MV-4-11 (cell line): ENCODE results near the gene KRTAP10-9.
"Not testable (repeated sequence)": the region's sequence is repeated elsewhere in the genome, so short reads cannot be mapped to it uniquely, and the experiment has no call there.

ENCODE experiments used
- DNase-seq: peaks from one replicate; lab custom pipeline; 2025; lab: John Stamatoyannopoulos, UW

Gene KRTAP10-9

DNA sequence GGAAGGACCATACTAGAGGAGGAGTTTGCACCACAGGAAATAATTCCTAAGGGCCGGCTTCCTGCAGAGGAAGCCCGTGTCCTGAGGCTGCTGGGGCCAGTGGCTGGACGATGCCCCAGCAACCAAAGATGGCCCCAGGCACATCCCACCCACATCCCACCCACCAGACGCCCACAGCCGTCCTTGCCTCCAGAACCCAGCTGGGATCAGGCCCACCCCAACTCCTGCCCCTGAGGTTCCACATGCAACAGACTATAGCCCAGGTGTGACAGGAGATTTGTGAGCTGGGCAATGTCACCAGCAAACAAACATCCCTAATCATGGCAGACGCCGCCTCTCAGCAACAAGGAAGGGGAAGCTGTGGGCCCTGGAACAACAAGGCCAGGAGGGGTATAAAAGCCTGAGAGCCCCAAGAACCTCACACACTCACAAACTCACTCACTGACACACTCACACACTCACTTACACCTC is at the start of gene KRTAP10-9:
Gene KRTAP10-9, plus strand, starts transcription at position 421 of the 471 bp plus-strand sequence. CDS start 79 bp downstream, outside the sequence.
- no peak for DNase-seq

GRCh38 chr21:44578371-44579055 is 48.4 kb upstream of the KRTAP10-9 start:
- DNase-seq, result no peak

GRCh38 chr21:44579056-44579832 is 47.6 kb upstream of the KRTAP10-9 start:
- DNase-seq, result no peak

GRCh38 chr21:44579833-44580144 is 47.1 kb upstream of the KRTAP10-9 start:
- no peak for DNase-seq

DNA sequence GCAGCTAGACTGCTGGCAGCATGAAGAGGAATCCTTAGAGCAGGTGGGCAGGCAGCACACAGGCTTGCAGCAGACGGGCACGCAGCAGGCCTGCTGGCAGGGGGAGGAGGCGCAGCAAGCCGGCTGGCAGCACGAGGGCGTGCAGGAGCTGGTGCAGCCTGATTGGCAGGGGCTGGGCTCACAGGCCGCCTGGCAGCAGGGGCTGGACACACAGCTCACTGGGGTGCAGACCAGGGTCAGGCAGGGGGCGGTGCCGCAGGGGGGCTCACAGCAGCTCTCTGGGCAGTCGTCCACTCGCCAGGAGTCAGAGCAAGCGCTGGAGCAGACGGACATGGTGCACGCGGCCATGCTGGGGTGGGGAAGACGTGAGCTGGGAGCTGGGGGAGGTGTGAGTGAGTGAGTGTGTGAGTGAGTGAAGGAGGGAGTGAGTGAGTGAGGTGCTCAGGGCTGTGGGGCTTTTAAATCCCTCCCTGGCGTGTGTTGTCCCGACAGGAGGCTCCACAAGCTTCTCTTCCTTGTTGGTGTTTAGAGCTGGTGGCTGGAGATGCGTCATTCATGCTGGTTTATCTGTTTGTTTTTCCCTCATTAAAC is 46.6 kb upstream of the KRTAP10-9 start, which contains the start of gene KRTAP10-5:
Gene KRTAP10-5, minus strand, starts transcription at position 374 of the 591 bp plus-strand sequence. Its CDS starts 26 bp downstream, at position 348.
- DNase-seq, result not testable (repeated sequence)

DNA sequence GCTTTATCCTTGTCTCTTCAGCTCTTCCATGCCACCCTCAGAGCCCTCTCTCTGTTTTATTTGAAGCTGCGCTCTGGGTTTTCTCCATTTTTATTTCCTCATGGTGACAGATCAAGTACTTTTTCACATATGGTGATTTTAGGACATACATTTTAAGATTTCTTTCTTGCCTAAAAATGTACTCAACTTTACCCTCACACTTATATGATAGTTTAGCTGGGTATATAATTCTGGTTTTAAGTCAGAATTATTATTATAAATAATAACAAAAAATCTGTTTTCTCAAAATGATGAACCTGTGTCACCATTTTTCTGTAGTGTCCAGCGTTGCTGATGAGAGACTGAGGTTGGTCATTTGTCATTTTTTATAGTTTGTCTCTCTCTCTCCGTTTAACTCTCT is 45.7 kb upstream of the KRTAP10-9 start:
- DNase-seq, result no peak

DNA sequence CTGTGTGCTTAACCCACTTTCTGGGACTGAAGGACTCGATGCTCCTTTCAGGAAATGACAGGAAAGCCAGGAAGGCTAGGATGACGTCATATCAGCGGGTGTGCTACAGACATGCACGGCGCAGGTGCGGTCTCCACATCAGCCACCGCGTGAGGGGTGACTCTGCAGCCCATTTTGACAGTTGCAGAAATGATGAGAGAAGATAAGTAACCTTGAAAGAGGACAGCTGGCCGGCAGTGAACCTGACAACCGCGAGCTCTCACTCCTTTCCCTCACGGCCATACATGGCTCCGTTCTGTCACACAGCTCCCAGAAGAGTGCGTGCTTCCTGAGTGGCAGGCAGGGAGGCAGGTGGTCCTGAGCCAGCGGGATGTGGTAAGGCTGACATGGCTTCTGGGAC is 44.8 kb upstream of the KRTAP10-9 start:
- DNase-seq, result no peak

DNA sequence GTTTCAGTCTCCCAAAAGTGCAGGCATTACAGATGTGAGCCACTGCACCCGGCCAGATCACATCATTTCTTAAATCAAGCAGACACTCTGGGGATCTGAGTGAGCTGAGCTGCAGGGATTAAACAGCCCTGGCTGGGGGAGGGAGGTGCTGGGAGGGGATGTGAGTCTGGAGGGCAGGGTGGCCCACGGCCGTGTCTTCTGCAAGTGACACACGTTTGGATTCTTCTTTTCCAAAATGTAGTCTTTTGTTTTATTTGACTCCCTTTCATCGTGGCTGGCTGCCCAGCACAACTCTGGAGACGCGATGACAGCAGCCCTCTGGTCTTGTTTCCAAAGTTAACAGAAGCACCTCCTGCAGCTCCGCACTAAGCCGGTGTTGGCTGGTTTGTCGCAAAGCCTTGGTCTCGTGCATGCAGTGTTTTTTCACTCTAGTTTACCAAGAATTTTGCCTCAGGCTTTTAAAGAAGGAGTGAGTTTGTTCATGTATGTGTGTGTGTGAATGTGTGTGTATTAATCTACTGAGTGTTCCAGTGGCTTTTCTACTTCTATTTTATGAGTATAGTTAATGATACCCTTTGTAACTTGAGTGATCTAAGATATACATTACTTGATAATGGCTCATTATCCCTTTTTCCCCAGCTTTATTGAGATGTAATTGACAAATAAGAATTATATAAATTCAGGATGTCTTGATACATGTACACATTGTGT is 43.6 kb upstream of the KRTAP10-9 start:
- no peak for DNase-seq

GRCh38 chr21:44583800-44584147 is 43.1 kb upstream of the KRTAP10-9 start:
- no peak for DNase-seq

- no peak for DNase-seq
These were observed 41.0 kb upstream of the KRTAP10-9 start for GRCh38 chr21:44585892-44586291.

DNA sequence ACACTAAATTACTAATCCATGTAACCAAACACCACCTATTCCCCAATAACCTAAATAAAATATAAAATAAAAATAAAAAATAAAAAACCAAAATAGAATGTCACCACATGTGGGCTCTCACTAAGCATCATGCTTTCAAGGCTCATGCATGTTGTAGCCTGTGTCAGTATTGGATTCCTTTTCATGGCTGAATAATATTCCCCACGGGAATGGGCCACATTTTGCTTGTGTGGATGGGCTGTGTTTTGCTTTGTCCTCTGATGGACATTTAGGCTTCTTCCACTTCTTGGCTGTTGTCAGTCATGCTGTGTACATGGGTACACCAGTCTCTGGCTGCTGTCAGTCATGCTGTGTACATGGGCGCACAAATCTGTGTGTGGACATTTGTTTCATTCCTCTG is 37.8 kb upstream of the KRTAP10-9 start:
- DNase-seq, result no peak

DNA sequence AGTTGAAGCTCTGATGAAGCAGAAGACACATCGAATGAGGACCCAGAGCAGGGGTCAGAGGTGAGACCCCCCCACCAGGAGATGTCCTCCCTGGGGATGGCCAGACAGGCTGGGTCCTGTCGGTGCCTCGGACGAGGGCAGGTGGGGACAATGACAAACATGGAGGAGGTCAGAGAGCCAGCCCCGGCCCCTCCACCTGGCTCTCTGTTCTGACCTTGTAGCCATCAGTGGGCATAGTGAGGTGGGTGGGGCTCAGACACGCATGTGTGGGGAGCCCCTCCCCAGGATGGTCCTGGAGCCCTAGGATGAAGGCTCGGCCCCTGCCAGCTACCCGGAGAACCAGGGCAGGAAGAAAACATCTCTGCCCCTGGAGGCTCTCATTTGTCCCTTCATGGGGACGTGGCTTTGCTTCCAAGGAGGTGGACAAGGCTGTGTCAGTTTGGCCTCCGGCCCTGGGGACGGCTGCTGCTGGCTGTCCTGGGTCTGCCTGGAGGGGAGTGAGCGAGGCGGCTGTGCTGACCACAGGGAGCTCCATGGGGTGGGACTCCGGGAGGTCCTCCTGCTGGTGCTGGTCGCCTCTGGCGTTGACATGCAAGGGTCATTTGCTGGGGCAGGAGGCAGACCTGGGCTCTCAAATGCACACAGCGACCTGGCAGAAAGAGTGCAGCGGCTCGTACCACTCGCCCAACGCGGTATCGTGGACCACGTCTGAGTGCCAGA is 37.1 kb upstream of the KRTAP10-9 start:
- no peak for DNase-seq

- DNase-seq, result no peak
These were observed 36.6 kb upstream of the KRTAP10-9 start for GRCh38 chr21:44590311-44590721.

DNA sequence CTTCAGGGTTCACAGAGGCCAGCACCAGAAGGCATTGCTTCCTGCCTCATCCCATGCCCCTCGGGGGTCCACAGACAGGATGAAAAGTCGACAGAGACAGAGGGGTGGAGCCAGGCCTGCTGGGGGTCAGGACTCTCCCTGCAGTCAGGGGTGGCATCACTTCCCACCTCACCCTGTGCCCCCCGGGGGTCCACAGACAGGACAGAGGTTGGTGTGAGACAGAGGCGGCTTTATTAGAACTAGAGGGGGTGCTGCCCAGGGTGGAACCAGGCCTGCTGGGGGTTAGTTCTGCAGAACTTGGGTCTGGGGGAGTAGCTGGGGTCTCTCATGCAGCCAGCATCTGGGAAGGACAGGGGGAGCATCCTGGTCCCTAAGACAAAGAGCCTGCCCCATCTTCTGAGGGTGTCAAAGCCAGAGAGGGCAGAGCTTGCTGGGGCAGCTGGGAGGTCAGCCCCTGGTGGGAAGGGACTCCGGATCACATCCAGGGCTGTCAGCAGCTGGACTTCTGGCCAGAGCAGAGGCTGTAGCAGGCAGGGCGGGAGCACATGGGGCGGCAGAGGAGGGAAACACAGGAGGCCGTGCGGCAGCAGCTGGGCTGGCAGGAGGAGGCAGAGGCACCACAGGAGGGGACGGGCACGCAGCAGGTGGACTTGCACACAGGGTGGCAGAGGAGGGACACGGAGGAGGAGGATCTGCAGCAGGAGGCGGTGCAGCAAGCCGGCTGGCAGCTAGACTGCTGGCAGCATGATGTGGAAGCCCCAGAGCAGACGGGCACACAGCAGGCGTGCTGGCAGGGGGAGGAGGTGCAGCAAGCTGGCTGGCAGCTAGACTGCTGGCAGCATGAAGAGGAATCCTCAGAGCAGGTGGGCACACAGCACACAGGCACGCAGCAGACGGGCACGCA is 35.7 kb upstream of the KRTAP10-9 start:
- not testable (repeated sequence) for DNase-seq

- not testable (repeated sequence) for DNase-seq
These were observed 35.1 kb upstream of the KRTAP10-9 start for GRCh38 chr21:44591801-44592130.

- DNase-seq, result no peak
These were observed 34.2 kb upstream of the KRTAP10-9 start, which contains the start of gene KRTAP10-6 for GRCh38 chr21:44592446-44593311. Gene KRTAP10-6 (minus strand): TSS chr21:44592505. CDS start chr21:44592484, 21 bp downstream.

GRCh38 chr21:44593598-44594405 is 33.1 kb upstream of the KRTAP10-9 start:
- peak; percentile 31 for DNase-seq

DNA sequence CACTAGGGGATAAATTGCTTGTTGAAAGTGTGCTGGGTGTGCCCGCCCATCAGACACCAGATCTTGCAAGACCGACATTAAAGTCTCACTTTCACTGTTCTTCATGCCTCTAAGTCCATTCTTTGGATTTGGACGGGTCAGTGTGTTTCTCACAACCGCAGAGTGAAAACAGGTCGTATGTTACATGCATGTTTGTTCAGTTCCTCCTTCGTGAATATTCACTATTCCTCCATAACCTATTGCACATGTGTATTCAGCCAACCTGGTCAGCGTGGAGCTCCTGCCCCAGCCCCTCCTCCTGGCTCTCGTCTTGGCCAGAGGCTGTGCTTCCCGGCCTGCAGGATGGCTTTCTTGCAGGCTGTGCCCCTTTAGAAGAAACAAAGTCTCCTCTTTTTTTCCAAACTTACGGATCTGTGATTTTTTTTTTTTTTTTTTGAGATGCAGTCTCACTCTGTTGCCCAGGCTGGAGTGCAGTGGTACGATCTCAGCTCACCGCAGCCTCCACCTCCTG is 32.4 kb upstream of the KRTAP10-9 start:
- DNase-seq, result no peak

DNA sequence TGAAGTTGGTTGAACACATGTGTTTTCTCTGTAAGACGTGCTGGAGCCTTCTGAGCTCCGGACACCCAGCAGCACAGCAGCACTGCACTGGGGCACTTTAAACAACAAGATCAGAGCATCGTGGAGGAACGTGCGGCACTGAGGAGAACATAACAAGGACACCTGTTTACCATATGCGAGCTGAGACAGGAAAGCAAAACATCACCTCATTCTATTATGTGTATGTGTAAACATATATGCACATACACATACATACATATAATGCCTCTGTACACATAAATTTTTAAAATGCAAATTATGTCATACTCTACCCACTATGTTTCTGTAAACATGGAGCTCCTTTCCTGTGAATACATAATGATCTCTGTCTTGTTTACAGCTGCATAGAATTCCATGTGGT is 31.4 kb upstream of the KRTAP10-9 start:
- DNase-seq, result no peak
